HL-60/S4 treated with retinoic acid at 250 ng/mL for 4 days and 3 days (cell line): ENCODE results near the gene CSF1.
"Not testable (repeated sequence)": the region's sequence is repeated elsewhere in the genome, so short reads cannot be mapped to it uniquely, and the experiment has no call there.

Experiments used
- in situ Hi-C: fragments of 300-500 bp; cut with MboI; formaldehyde crosslinking; loops from 2 replicates; pipeline ENCODE4 v1.7.0; 2022; ENCODE audit warnings: low sequenced_read_pairs

The CSF1 gene

GRCh38 chr1:109917768-109918606, 7.3 kb downstream of the CSF1 start:
- in situ Hi-C loops: no loop called here

GRCh38 chr1:109918671-109919070, 8.0 kb downstream of the CSF1 start:
- in situ Hi-C loops: no loop called here

- in situ Hi-C loops: no loop called here
These were observed 8.7 kb downstream of the CSF1 start for GRCh38 chr1:109919303-109919702.

GRCh38 chr1:109920391-109920790, 9.7 kb downstream of the CSF1 start:
- in situ Hi-C loops: not testable (repeated sequence)

DNA sequence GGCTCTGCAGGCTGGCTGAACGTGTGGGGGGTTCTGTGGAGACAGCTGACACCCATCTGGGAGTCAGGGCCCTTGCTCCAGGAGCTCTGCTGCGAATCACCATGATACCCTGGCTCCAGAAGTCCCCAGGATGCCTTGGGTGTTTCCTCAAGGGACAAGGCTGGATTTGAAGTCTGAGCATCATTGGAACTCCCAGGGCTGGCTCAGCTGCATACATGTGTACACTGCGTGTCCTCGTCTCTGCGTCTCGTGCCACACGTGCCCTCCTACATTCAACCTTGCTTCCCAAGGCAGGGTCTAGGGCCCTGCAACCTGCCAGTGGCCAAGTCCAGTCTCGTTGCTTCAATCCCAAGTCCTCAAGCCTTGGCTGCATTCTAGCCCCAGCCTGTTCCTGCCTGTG, 11.7 kb downstream of the CSF1 start:
- in situ Hi-C loops: no loop called here

GRCh38 chr1:109923131-109923945, 12.7 kb downstream of the CSF1 start:
- in situ Hi-C loops: no loop called here

GRCh38 chr1:109923946-109924275, 13.3 kb downstream of the CSF1 start:
- in situ Hi-C loops: no loop called here

DNA sequence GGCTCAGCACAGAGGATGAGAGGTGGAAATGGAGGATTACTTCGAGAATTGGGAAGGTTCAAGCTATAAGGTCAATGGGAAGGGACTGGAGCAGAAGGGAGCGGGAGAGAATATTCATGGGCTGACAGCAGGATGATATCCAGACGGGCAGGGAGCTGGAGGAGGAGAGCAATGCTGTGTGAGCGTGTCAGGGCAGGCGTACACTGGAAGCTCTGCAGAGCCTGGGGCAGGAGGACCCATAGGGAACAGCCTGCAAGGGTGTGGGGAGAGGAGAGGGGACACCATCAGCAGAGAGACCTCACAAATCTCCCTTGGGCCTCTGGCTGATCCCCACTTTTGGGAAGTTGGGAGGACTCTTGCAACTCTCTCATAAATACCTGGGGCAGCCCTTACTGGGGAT, 13.7 kb downstream of the CSF1 start:
- in situ Hi-C loops: no loop called here

DNA sequence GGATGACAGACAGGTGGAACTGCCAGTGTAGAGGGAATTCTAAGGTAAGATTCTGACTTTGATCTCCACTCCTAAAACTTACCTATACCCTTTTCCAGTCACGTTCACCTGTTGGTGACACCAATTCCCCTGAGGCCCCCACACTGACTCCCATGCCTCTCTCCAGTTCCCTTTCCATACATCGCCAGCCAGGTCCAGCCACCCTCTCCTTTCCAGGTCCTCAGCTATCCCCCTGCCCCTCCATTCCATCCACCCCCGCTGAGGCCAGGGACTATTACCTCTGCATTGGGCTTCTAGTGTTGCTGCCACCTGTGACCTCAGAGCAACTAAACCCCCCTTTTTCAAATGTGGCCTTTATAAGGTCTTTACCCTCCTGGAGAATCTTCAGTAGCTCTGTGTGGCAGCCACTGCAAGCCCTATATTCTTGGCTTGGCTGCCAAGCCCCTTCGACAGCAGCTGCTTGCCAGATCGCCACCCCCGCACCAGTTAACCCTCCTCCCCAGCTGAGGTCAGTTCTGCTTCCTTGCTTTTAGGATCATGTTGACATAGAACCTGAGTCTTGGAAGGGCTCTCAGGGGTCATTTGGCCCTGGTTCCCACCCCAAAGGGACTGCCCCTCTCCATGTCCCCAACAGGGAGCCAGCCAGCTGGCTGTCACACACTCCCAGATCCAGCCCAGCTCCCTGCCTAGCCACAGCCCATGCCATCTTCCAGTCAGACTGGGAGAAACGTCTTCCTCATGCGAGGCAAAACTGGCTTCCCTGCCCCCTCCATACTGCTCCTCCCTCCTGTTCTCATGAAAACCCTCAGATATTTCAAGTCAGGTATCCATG, 14.7 kb downstream of the CSF1 start:
- in situ Hi-C loops: no loop called here

GRCh38 chr1:109926662-109927300, 16.1 kb downstream of the CSF1 start:
- in situ Hi-C loops: no loop called here

- in situ Hi-C loops: no loop called here
These were observed 16.7 kb downstream of the CSF1 start for GRCh38 chr1:109927356-109927755.

GRCh38 chr1:109927911-109928321, 17.3 kb downstream of the CSF1 start:
- in situ Hi-C loops: no loop called here

GRCh38 chr1:109928591-109929111, 18.0 kb downstream of the CSF1 start:
- in situ Hi-C loops: no loop called here

GRCh38 chr1:109929170-109929569, 18.5 kb downstream of the CSF1 start:
- in situ Hi-C loops: no loop called here

- in situ Hi-C loops: no loop called here
These were observed 19.1 kb downstream of the CSF1 start for GRCh38 chr1:109929588-109930251.

DNA sequence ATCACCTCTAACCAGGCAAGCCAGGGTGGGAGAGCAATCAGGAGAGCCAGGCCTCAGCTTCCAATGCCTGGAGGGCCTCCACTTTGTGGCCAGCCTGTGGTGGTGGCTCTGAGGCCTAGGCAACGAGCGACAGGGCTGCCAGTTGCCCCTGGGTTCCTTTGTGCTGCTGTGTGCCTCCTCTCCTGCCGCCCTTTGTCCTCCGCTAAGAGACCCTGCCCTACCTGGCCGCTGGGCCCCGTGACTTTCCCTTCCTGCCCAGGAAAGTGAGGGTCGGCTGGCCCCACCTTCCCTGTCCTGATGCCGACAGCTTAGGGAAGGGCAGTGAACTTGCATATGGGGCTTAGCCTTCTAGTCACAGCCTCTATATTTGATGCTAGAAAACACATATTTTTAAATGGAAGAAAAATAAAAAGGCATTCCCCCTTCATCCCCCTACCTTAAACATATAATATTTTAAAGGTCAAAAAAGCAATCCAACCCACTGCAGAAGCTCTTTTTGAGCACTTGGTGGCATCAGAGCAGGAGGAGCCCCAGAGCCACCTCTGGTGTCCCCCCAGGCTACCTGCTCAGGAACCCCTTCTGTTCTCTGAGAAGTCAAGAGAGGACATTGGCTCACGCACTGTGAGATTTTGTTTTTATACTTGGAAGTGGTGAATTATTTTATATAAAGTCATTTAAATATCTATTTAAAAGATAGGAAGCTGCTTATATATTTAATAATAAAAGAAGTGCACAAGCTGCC, 19.8 kb downstream of the CSF1 start:
- in situ Hi-C loops: no loop called here

DNA sequence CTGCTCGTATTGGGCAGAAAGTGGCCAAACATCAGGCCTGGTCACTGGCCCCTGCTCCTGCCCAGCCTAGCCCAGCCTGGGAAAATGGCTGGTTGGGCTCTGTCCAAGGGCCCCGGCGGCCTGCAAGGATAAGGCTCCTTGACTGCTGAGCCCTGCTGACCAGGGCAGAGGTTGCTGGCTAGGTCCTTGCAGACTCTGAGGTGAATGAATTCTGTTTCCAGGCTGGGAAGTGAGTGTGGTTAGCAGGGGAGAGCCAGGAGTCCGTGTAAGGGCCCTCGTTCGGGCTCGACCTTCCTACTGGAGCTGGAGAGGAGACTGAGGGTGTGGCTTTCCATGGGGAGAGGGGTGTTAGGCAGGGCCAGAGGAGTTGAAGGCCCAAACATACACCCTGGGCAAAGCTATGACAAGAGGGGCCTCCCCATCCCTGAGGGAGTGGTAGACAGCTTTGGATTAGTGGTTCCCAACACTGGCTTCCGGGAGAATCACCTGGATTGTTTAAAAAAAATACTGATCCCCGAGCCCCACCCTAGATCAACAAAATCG, 20.6 kb downstream of the CSF1 start:
- in situ Hi-C loops: no loop called here

- in situ Hi-C loops: no loop called here
These were observed 21.4 kb downstream of the CSF1 start for GRCh38 chr1:109931911-109932636.
